HepG2 (cell line): ENCODE data around the gene B4GALT1. TPM values are rescaled to one million over a fixed set of nuclear protein-coding genes. Genes with fewer than 3 reads are reported as not detected.

Experiments used
- AGO1 ChIP-seq: fragments of 200-400 bp; formaldehyde crosslinking; IDR thresholded peaks from 2 replicates; pipeline ENCODE4 v1.6.1; 2017; ENCODE audit warnings: mild to moderate bottlenecking, low read depth, low read length, moderate library complexity; ENCODE audit not compliant: poor library complexity, severe bottlenecking
- ATF4 ChIP-seq, 2 experiments: fragments of 450-650 bp in 1 of 2; sonication (generic) in 1 of 2; formaldehyde crosslinking; IDR thresholded peaks; 2 replicates each; pipeline versions ENCODE4 v1.5.0 to v1.8.0; 2020 to 2022; ENCODE audit warnings: mild to moderate bottlenecking in 1 of 2, missing genetic modification reagents in 1 of 2
- ATF5 ChIP-seq: sonication (generic); formaldehyde crosslinking; IDR thresholded peaks from 2 replicates; pipeline ENCODE4 v1.4.0; 2020; ENCODE audit warnings: mild to moderate bottlenecking, low read depth, missing genetic modification reagents
- ATF7 ChIP-seq, 2 experiments: fragments of 450-650 bp in 1 of 2; sonication (generic) in 1 of 2; formaldehyde crosslinking in 1 of 2; IDR thresholded peaks; 2 replicates each; pipeline versions ENCODE4 v1.4.0 to v1.6.1; 2016 to 2020; ENCODE audit warnings: antibody characterized with exemption in 1 of 2, mild to moderate bottlenecking in 1 of 2, missing genetic modification reagents in 1 of 2
- CREM ChIP-seq, 2 experiments: sonication (generic) in 1 of 2; formaldehyde crosslinking in 1 of 2; IDR thresholded peaks; 2 replicates each; pipeline versions ENCODE4 v1.4.0 to v1.6.1; 2016 to 2020; ENCODE audit warnings: antibody characterized with exemption in 1 of 2, mild to moderate bottlenecking in 1 of 2, missing genetic modification reagents in 1 of 2
- HES4 ChIP-seq: sonication (generic); formaldehyde crosslinking; IDR thresholded peaks from 2 replicates; pipeline ENCODE4 v1.9.0; 2021; ENCODE audit warnings: mild to moderate bottlenecking, missing genetic modification reagents, borderline replicate concordance
- HINFP ChIP-seq: sonication (generic); formaldehyde crosslinking; IDR thresholded peaks from 2 replicates; pipeline ENCODE4 v1.4.0; 2020; ENCODE audit warnings: low read depth, mild to moderate bottlenecking, missing genetic modification reagents
- KDM5B ChIP-seq: sonication (generic); formaldehyde crosslinking; IDR thresholded peaks from 2 replicates; pipeline ENCODE4 v1.4.0; 2020; ENCODE audit warnings: missing genetic modification reagents, mild to moderate bottlenecking, borderline replicate concordance
- REPIN1 ChIP-seq: sonication (generic); formaldehyde crosslinking; IDR thresholded peaks from 2 replicates; pipeline ENCODE4 v1.8.0; 2022; ENCODE audit warnings: missing genetic modification reagents, low read depth, mild to moderate bottlenecking, borderline replicate concordance
- ZHX2 ChIP-seq, 2 experiments: sonication (generic) in 1 of 2; formaldehyde crosslinking in 1 of 2; IDR thresholded peaks; 2 replicates each; pipeline versions ENCODE4 v1.6.1 to v1.9.0; 2014 to 2022; ENCODE audit warnings: antibody characterized with exemption in 1 of 2, borderline replicate concordance in 1 of 2, inconsistent platforms in 1 of 2, low read depth in 1 of 2, missing genetic modification reagents in 1 of 2
- ZNF232 ChIP-seq: sonication (generic); formaldehyde crosslinking; IDR thresholded peaks from 2 replicates; pipeline ENCODE4 v1.4.0; 2020; ENCODE audit warnings: missing genetic modification reagents, borderline replicate concordance
- ZNF543 ChIP-seq: sonication (generic); formaldehyde crosslinking; IDR thresholded peaks from 2 replicates; pipeline ENCODE4 v1.4.0; 2020; ENCODE audit warnings: mild to moderate bottlenecking, missing genetic modification reagents
- polyA plus RNA-seq, 8 experiments: library from polyadenylated mRNA; depleted of rRNA in 3 of 8; stranded (reverse) in 7 of 8; unstranded in 1 of 8; fragments of >200 nt; fragmentation: Illumina TruSeq in 4 of 8; extraction: Trizol in 4 of 8; gene quantifications; 2 replicates each; pipeline versions ENCODE4 v1.2.1 to v1.2.3, GENCODE V29; 2011 to 2016; ENCODE audit warnings: low read depth in 4 of 8, missing spikeins in 1 of 8, mixed read lengths in 1 of 8; ENCODE audit not compliant: insufficient read depth in 1 of 8
- total RNA-seq, 5 experiments: library from RNA; depleted of rRNA; stranded (reverse); fragments of >200 nt; fragmentation: Illumina TruSeq; extraction: Trizol; gene quantifications; 2 replicates each; pipeline ENCODE4 v1.2.3, GENCODE V29; 2016; ENCODE audit warnings: low read depth in 1 of 5
- TF ChIP-seq, protein P1 (sequence below): IDR thresholded peaks from 2 replicates; pipeline ENCODE4 v1.6.1; 2016; ENCODE audit warnings: missing genetic modification reagents, missing compliant biosample characterization

B4GALT1 gene
- total and polyA plus RNA-seq, 2 of the 13 experiments (the other 11 are each of a cell fraction or from before 2014, with no cell fraction given): 15.7 to 33.5 TPM

- TF ChIP-seq ZHX2 (IDR thresholded peaks at IDR 0.05; ENCODE audit: low read depth) (peak; percentile 83), ZHX2 (CRISPR knock-in tag; IDR thresholded peaks at IDR 0.05; ENCODE audit: borderline replicate concordance) (no peak), ATF5 (CRISPR knock-in tag) (no peak), CREM (IDR thresholded peaks at IDR 0.05) (peak; percentile 99), CREM (CRISPR knock-in tag; IDR thresholded peaks at IDR 0.05) (peak; percentile 83), ATF4 (CRISPR knock-in tag; IDR thresholded peaks at IDR 0.05) (peak in 1 of 2 experiments; percentile 33; a peak in 1 of 4 replicates), ATF7 (IDR thresholded peaks at IDR 0.05) (no peak), ATF7 (CRISPR knock-in tag; IDR thresholded peaks at IDR 0.05) (peak; percentile 74), HINFP (CRISPR knock-in tag) (peak; percentile 33; the same call in 1 of the 2 replicates), ZNF232 (CRISPR knock-in tag) (peak; percentile 61; the same call in 1 of the 2 replicates), REPIN1 (CRISPR knock-in tag) (peak; percentile 57), KDM5B (CRISPR knock-in tag) (peak; percentile 87), AGO1 (no peak), ZNF543 (CRISPR knock-in tag) (0 out of 2 replicates have a peak, but pooled peaks have one; percentile 78), HES4 (CRISPR knock-in tag) (no peak)
- TF ChIP-seq, protein P1, sequence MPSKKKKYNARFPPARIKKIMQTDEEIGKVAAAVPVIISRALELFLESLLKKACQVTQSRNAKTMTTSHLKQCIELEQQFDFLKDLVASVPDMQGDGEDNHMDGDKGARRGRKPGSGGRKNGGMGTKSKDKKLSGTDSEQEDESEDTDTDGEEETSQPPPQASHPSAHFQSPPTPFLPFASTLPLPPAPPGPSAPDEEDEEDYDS (CRISPR knock-in tag): peak; percentile 93
These were observed 90.8 kb downstream of the B4GALT1 start, which contains the start of gene SMU1 (continued) for GRCh38 chr9:33076046-33077004.
